ENCODE data around the gene TMEM63C.

TMEM63C gene

GRCh38 chr14:77140359-77141213, 41.0 kb upstream of the TMEM63C start:
- peak; percentile 6 for DNase-seq (ENCODE audit: low read depth)
- no peak overlapping the region for H3K4me3 ChIP-seq (ENCODE audit: low read depth, low read length)
- TF ChIP-seq, protein P1, sequence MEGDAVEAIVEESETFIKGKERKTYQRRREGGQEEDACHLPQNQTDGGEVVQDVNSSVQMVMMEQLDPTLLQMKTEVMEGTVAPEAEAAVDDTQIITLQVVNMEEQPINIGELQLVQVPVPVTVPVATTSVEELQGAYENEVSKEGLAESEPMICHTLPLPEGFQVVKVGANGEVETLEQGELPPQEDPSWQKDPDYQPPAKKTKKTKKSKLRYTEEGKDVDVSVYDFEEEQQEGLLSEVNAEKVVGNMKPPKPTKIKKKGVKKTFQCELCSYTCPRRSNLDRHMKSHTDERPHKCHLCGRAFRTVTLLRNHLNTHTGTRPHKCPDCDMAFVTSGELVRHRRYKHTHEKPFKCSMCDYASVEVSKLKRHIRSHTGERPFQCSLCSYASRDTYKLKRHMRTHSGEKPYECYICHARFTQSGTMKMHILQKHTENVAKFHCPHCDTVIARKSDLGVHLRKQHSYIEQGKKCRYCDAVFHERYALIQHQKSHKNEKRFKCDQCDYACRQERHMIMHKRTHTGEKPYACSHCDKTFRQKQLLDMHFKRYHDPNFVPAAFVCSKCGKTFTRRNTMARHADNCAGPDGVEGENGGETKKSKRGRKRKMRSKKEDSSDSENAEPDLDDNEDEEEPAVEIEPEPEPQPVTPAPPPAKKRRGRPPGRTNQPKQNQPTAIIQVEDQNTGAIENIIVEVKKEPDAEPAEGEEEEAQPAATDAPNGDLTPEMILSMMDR (conservative IDR thresholded peaks at IDR 0.05; ENCODE audit: low read depth, low read length) = no peak

DNA sequence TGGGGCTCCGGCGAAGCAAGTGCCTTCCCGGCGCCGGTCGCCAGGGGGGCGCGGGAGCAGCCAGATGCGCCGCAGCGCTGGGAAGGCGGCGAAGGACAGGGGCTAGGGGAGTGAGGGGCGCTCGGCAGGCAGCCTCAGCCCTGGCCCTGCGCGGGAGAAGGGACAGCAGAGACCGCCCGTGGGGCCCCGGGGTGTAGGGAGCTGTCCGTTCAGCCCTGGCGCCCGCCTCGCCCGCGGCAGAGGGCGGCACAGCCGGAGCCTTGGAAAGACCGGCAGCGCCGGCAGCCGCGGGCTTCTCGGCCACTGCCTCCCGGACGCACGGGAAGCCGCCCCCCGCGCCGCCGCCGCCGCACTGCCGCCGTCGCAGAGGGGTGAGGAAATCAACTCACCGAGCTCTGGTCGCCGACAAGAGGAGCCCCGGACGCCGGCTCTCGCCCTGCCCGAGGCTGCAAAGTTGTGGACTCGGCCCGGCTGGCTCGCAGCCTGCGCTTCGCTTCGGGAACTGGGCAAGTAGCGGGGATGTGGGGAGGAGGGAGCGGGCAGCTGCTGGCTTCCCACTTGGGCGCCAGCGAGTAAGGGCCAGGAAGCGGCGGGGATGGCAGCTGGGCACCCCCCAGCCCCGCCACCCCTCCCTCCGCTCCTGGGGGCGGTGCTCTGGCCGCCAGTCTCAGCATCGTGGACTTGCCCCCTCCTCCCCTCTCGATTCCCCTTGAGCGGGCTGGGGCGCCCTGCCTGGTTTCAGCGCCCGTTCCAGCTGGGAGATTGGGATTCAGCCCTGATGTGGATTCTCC, 40.2 kb upstream of the TMEM63C start, which contains the start of gene ZDHHC22:
Gene ZDHHC22 (minus strand): TSS at position 578 of the 791 bp plus-strand sequence. CDS start 2,053 bp downstream, outside the sequence.
- DNase-seq (ENCODE audit: low read depth) = peak; percentile 38
- H3K4me3 ChIP-seq (ENCODE audit: low read depth, low read length) = peak within 1 kb of the TSS; percentile 37
- TF ChIP-seq, protein P1 (conservative IDR thresholded peaks at IDR 0.05; ENCODE audit: low read depth, low read length) = peak; percentile 38

DNA sequence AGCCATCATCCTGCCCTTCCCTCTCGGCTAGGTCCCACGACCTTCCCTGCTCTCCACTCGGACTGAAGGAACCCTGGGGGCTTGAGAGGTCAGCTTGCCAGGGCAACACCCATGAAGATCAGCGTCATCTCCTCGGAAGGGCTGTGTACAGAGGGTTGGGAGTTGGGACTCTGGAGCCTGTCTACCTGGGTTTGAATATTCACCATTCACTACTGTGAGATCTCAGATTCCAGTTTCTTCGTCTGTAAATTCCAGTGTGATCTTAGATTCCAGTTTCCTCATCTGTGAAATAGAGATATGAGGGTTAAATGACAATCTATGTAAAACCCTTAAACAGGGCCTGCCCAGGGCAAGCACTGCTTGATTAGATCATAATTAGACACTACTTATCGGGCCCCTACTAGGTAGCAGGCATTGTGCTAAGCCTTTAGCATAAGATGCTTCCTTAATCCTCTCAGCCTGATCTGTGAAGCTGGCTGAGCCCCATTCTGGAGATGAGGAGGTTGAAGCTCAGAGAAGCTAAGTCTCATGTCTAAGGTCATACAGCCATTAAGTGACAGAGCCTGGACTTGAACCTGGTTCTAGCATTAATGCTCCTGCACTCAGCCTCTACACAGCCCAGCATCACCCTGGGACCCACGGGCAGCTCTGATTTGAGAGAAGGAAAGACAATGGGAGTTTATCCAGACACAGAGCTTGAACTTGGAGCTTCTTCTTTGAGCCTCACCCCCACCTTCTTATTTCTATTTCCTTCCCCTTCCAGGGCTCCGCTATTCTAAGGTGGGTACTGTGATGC, 39.4 kb upstream of the TMEM63C start:
- DNase-seq (ENCODE audit: low read depth) = no peak
- H3K4me3 ChIP-seq (ENCODE audit: low read depth, low read length) = no peak overlapping the region

GRCh38 chr14:77143071-77143470, 38.5 kb upstream of the TMEM63C start:
- TF ChIP-seq, protein P1 (conservative IDR thresholded peaks at IDR 0.05; ENCODE audit: low read depth, low read length) = no peak
- DNase-seq (ENCODE audit: low read depth) = no peak

More for the DNA sequence above, 39.4 kb upstream of the TMEM63C start:
- TF ChIP-seq, protein P1 (conservative IDR thresholded peaks at IDR 0.05; ENCODE audit: low read depth, low read length) = no peak

GRCh38 chr14:77144412-77145115, 37.0 kb upstream of the TMEM63C start:
- no peak for DNase-seq (ENCODE audit: low read depth)
- TF ChIP-seq, protein P1 (conservative IDR thresholded peaks at IDR 0.05; ENCODE audit: low read depth, low read length) = no peak
- H3K4me3 ChIP-seq (ENCODE audit: low read depth, low read length) = no peak overlapping the region

More at GRCh38 chr14:77143071-77143470, 38.5 kb upstream of the TMEM63C start:
- H3K4me3 ChIP-seq (ENCODE audit: low read depth, low read length) = no peak overlapping the region

All from choroid plexus epithelial cell (primary cell).